Activated CD4-positive, alpha-beta T cell treated with anti-CD3 and anti-CD28 coated beads, Interleukin-2, amount 50 U/mL, for 48 hours (primary cell): ENCODE measurements around the gene CEP97.

Source experiments
- DNase-seq, 2 experiments: peaks; one replicate each; pipeline ENCODE4 v3.0.0-alpha.2; 2020

CEP97 gene

GRCh38 chr3:101817992-101818391 lies 93.6 kb downstream of the CEP97 start:
- no peak for DNase-seq

DNA sequence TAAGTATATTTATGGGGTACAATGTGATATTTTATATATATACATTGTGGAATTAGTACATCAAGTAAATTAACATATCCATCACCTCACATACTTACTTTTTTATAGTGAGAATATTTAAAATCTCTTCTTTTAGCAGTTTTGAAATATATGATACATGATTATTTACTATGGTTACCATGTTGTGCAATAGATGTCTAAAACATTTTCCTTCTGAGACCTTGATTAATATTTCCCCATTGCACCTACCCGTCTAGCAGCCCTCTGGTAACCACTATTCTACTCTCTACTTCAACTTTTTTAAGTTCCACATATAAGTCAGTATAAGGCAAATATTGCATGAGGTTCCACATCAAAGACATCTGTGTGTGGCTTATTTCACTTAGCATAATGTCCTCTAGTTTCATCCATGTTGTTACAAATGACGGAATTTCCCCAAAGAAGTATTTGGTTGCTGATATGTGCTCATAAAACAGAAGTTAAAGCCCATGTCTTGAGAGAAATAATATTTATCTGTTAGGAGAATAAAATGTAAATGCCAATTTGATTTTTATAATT lies 95.3 kb downstream of the CEP97 start:
- no peak for DNase-seq
